B cell (primary cell): ENCODE results near the gene MRTFA.

ENCODE experiments used
- CTCF ChIP-seq: fragments of 200-600 bp; IDR thresholded peaks from one replicate; pipeline ENCODE4 v1.8.0; 2022; ENCODE audit warnings: antibody characterized with exemption, mild to moderate bottlenecking
- EZH2 ChIP-seq: IDR thresholded peaks from 2 replicates; pipeline ENCODE4 v1.6.1; 2012; ENCODE audit warnings: borderline replicate concordance, low read depth, mild to moderate bottlenecking, moderate library complexity, low read length; ENCODE audit not compliant: insufficient read depth, poor library complexity, severe bottlenecking

GRCh38 chr22:40408718-40409612 lies 227.6 kb downstream of the MRTFA start:
- TF ChIP-seq CTCF, result no peak
- TF ChIP-seq EZH2, result no peak
